Stimulated activated CD4-positive, alpha-beta T cell treated with anti-CD3 and anti-CD28 coated beads, Interleukin-1b, Interleukin-23, amount 100 ng/mL, for 4 hours (primary cell): Measurements from ENCODE around the gene PAK6.
A peak's percentile ranks its signal among the peaks of the same experiment; 100 is the strongest.

ENCODE experiments used
- DNase-seq, 2 donors: peaks; one replicate each; pipeline ENCODE4 v3.0.0-alpha.2; 2020; ENCODE audit warnings: low read depth in 2 of 2

The PAK6 gene

GRCh38 chr15:40310001-40310959, 71.4 kb downstream of the PAK6 start:
- peak; percentile 42 to 51 for DNase-seq

GRCh38 chr15:40310993-40311392, 72.1 kb downstream of the PAK6 start:
- no peak for DNase-seq

- no peak for DNase-seq
These were observed 73.7 kb downstream of the PAK6 start for GRCh38 chr15:40312370-40313158.

GRCh38 chr15:40313531-40314398, 74.9 kb downstream of the PAK6 start:
- DNase-seq, result no peak

GRCh38 chr15:40314723-40315276, 75.9 kb downstream of the PAK6 start:
- DNase-seq, result no peak

GRCh38 chr15:40316931-40317330, 78.1 kb downstream of the PAK6 start:
- no peak for DNase-seq

- DNase-seq, result no peak
These were observed 78.7 kb downstream of the PAK6 start for GRCh38 chr15:40317580-40317979.

- DNase-seq, result no peak
These were observed 81.5 kb downstream of the PAK6 start for GRCh38 chr15:40320409-40320808.

GRCh38 chr15:40320931-40321371, 82.1 kb downstream of the PAK6 start:
- peak in 1 of 2 donors; percentile 51 for DNase-seq

GRCh38 chr15:40322531-40323238, 83.8 kb downstream of the PAK6 start:
- no peak for DNase-seq

GRCh38 chr15:40323239-40323952, 84.5 kb downstream of the PAK6 start, which contains the start of gene INAFM2:
TSS of gene INAFM2 (plus strand) at chr15:40323692. CDS start at chr15:40324056, 364 bp downstream.
- DNase-seq, result peak; percentile 83 to 89

- DNase-seq, result peak in 1 of 2 donors; percentile 31
These were observed 85.4 kb downstream of the PAK6 start for GRCh38 chr15:40323953-40324937.

GRCh38 chr15:40325188-40325587, 86.3 kb downstream of the PAK6 start:
- DNase-seq, result no peak

GRCh38 chr15:40325700-40326099, 86.8 kb downstream of the PAK6 start:
- DNase-seq, result no peak
